Immature natural killer cell (primary cell): ENCODE measurements around the gene UBXN11. TPM values are rescaled to one million over a fixed set of nuclear protein-coding genes. Genes with fewer than 3 reads are reported as not detected.
A peak's percentile ranks its signal among the peaks of the same experiment; 100 is the strongest.

Experiments used
- DNase-seq, 3 donors: peaks; one replicate each; pipeline ENCODE4 v3.0.0; 2022; ENCODE audit warnings: mixed read lengths in 1 of 3
- H3K27ac Mint-ChIP-seq, 6 donors: one replicate each; pipeline ENCODE4 v1.8.0; 2020; ENCODE audit warnings: mixed read lengths in 6 of 6, mild to moderate bottlenecking in 5 of 6, inconsistent platforms in 4 of 6, moderate library complexity in 3 of 6
- H3K27me3 Mint-ChIP-seq, 3 donors: one replicate each; pipeline ENCODE4 v1.8.0; 2020 to 2021; ENCODE audit warnings: low read depth in 3 of 3, mild to moderate bottlenecking in 3 of 3, mixed read lengths in 3 of 3, moderate library complexity in 3 of 3, inconsistent platforms in 1 of 3
- H3K36me3 Mint-ChIP-seq, 3 donors: one replicate each; pipeline ENCODE4 v1.8.0; 2020; ENCODE audit warnings: mixed read lengths in 3 of 3, inconsistent platforms in 2 of 3, mild to moderate bottlenecking in 2 of 3
- H3K4me1 Mint-ChIP-seq, 2 donors: one replicate each; pipeline ENCODE4 v1.8.0; 2020; ENCODE audit warnings: inconsistent platforms in 2 of 2, mild to moderate bottlenecking in 2 of 2, mixed read lengths in 2 of 2, moderate library complexity in 1 of 2
- H3K4me3 Mint-ChIP-seq, 5 donors: one replicate each; pipeline ENCODE4 v1.8.0; 2020; ENCODE audit warnings: mild to moderate bottlenecking in 5 of 5, mixed read lengths in 5 of 5, inconsistent platforms in 3 of 5, moderate library complexity in 3 of 5
- H3K9me3 Mint-ChIP-seq, 6 donors: one replicate each; pipeline ENCODE4 v1.8.0; 2020; ENCODE audit warnings: mild to moderate bottlenecking in 6 of 6, mixed read lengths in 6 of 6, inconsistent platforms in 4 of 6, moderate library complexity in 3 of 6
- polyA plus RNA-seq, 3 donors: library from polyadenylated mRNA; unstranded; fragments of 300-500 nt; fragmentation: Illumina TruSeq; gene quantifications; one replicate each; pipeline ENCODE4 v1.2.3, GENCODE V29; 2021

UBXN11 gene
- polyA plus RNA-seq, 3 donors from 2014 or later, result 5.7 to 8.8 (median 8.3) TPM

DNA sequence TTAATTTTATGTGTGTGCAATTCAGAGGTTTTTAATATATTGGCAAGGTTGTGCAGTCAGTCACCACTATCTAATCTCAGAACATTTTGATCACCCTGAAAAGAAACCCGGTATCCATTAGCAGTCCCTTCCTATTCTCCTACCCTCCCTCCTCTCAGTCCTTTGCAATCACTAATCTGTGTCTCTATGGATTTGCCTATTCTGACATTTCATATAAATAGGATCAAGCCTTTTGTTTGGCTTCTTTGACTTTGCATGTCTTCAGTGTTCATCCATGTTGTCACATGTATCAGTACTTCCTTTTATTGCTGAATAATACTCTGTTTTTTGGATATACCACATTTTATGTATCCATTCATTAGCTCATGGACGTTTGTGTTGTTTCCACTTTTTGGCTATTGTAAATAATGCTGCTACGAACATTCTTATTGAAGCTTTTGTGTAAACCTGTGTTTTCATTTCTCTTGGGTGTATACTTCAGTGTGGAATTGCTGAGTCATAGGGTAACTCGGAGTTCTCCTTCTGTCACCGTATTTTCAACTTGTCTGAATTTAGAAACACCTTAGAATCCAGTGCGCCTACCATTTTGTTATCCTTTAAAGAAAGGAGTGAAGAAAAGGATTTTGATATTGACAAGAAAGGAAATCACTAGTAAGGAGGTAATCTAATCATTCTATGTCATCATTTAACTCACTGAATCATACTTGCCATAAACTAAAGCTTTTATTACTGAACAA is 69.0 kb downstream of the UBXN11 start:
- Mint-ChIP-seq H3K4me3 (no peak overlapping the region), H3K4me1 (peaks cover 25 to 32% of the 10 kb centered on the region in 2 donors), H3K27me3 (peaks cover 3 to 7% (median 4%) of the 10 kb centered on the region in 3 donors), H3K36me3 (peaks cover 0 to 2% (median 2%) of the 10 kb centered on the region in 3 donors), H3K9me3 (no peaks in the 10 kb centered on the region), H3K27ac (no peak overlapping the region)
- no peak for DNase-seq

DNA sequence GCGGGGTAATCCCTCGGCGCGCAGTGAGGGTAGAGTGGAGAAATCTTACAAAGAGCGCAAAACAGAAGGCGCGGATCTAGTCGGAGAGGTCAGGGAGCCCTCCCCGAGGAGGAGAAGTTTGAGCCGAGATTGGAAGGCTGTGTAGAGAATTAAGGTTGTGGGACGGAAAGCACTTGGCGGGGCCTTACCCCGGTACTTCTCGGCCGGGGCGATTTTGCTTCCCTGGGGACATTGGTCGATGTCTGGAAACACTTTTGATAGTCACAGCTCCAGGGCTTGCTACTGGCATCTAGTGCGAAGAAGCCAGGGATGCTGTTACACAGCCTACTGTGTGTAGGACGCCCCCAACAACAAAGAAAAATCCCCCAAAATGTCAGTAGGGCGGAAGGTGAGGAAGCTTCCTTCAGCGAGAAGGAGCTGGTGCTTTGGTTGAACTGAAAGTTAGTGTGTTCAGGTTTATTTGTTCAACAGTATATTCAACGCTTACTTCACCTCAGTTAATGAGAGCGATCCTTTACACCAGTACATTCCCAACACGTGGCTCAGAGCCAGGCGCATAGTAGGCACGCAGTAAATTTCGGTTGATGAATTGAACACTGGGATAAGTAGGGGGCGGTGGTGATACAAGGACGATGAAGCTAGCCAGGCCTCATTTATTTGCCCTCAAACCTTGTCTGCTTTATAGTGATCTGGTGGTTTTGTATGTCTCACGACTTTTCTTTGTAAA is 71.6 kb downstream of the UBXN11 start:
- Mint-ChIP-seq H3K9me3 (no peaks in the 10 kb centered on the region), H3K27me3 (peaks cover 3 to 7% (median 4%) of the 10 kb centered on the region in 3 donors), H3K4me1 (peaks cover 25 to 32% of the 10 kb centered on the region in 2 donors), H3K36me3 (no peaks in the 10 kb centered on the region), H3K27ac (peak overlapping the region; percentile 92 to 98 (median 96)), H3K4me3 (peak overlapping the region; percentile 97 to 100 (median 99))
- DNase-seq, result peak; percentile 11 to 21 (median 12)

DNA sequence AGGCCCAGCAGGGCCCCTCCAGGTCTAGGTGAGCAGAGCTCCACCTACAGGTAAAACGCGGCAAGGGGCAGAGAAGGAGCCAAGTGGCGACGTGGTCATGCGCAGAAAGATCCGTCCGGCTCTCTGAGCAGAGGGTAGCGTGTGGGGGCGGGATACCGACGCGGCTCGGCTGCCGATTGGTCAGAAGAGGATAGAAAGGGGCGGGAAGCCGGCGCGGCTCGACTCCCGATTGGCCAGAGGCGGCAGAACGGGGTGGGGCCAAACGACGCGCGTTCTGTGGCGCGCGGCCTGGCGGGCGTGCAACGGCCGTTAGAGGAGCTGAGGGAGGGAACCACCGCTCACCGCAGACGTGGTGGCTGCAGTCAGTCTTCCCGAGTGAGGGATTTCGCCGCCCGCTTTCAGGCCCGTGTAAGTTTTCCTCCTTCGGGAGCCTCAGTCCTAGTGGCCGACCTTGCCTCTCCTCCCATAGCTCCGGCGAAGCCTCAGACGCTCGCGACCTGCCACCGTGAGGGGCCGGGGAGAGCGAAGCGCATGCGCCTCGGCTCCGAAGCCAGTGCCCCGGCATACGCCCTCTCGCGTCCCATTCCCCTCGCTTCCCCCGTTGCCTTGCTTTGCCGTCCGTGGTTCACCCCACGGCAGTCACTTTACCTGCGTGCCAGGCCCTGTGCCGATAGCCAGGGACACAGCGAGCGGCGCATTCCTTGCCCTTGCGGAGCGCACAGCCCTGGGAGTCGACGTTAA is 72.4 kb downstream of the UBXN11 start, which contains the start of gene CEP85:
Gene CEP85 (plus strand): TSS at position 298 of the 741 bp plus-strand sequence. CDS start 5,584 bp downstream, outside the sequence.
- Mint-ChIP-seq H3K27me3 (peaks cover 3 to 7% (median 4%) of the 10 kb centered on the region in 3 donors), H3K27ac (peak within 1 kb of the TSS; percentile 92 to 98 (median 96)), H3K4me1 (peaks cover 25 to 32% of the 10 kb centered on the region in 2 donors), H3K9me3 (no peaks in the 10 kb centered on the region), H3K36me3 (no peaks in the 10 kb centered on the region), H3K4me3 (peak within 1 kb of the TSS; percentile 97 to 100 (median 99))
- DNase-seq, result peak; percentile 97 to 98 (median 98)

Other genes with a start within 250 kb of the UBXN11 start
- gene TRIM63, start 239.0 kb downstream of the UBXN11 start, polyA plus RNA-seq, result under 1 TPM in 1 of 3 donors, not detected in 2; 0.14 TPM
- gene PDIK1L, start 194.8 kb downstream of the UBXN11 start, polyA plus RNA-seq, result 1 to 10 TPM in 2 of 3 donors, under 1 TPM in 1; 0.89 to 3.3 (median 2.3) TPM
- gene FAM110D, start 147.6 kb downstream of the UBXN11 start, polyA plus RNA-seq, result not detected
- gene C1orf232, start 137.7 kb downstream of the UBXN11 start, polyA plus RNA-seq, result not detected
- gene ZNF593, start 136.7 kb downstream of the UBXN11 start, polyA plus RNA-seq, result 10 to 100 TPM; 11.3 to 31.4 (median 27.1) TPM
- gene ZNF593OS, start 134.8 kb downstream of the UBXN11 start, polyA plus RNA-seq, result under 1 TPM in 1 of 3 donors, not detected in 2; 0.45 TPM
- gene CNKSR1, start 129.1 kb downstream of the UBXN11 start, polyA plus RNA-seq, result not detected
- gene CATSPER4, start 116.0 kb downstream of the UBXN11 start, polyA plus RNA-seq, result not detected
- 1 to 10 TPM; 4.0 to 6.9 (median 5.4) TPM for gene CEP85, start 72.4 kb downstream of the UBXN11 start, polyA plus RNA-seq
- 1,000 to 10,000 TPM; 1,203 to 2,040 (median 1,333) TPM for gene SH3BGRL3, start 26.6 kb downstream of the UBXN11 start, polyA plus RNA-seq
- 1,000 to 10,000 TPM; 3,509 to 3,975 (median 3,639) TPM for gene CD52, start 11.3 kb upstream of the UBXN11 start, polyA plus RNA-seq
- gene CRYBG2, start 47.5 kb upstream of the UBXN11 start, polyA plus RNA-seq, result 1 to 10 TPM in 2 of 3 donors, not detected in 1; 1.2 to 1.3 TPM
- 10 to 100 TPM in 2 of 3 donors, 1 to 10 TPM in 1; 4.1 to 61.3 (median 24.2) TPM for gene ZNF683, start 66.1 kb upstream of the UBXN11 start, polyA plus RNA-seq
- gene LIN28A, start 104.2 kb upstream of the UBXN11 start, polyA plus RNA-seq, result not detected
- gene DHDDS, start 125.7 kb upstream of the UBXN11 start, polyA plus RNA-seq, result 10 to 100 TPM; 18.6 to 40.3 (median 24.4) TPM
- 100 to 1,000 TPM; 598 to 729 (median 677) TPM for gene HMGN2, start 165.8 kb upstream of the UBXN11 start, polyA plus RNA-seq
- 100 to 1,000 TPM; 292 to 371 (median 349) TPM for gene RPS6KA1, start 223.1 kb upstream of the UBXN11 start, polyA plus RNA-seq